Keratinocyte (primary cell): ENCODE results near the gene CALY. TPM values are rescaled to one million over a fixed set of nuclear protein-coding genes. Genes with fewer than 3 reads are reported as not detected.

Source experiments
- DNase-seq: peaks from one replicate; pipeline ENCODE4 v3.0.0-alpha.2; 2011; ENCODE audit warnings: low read depth, missing footprints, low spot score
- FAIRE-seq: peaks from 2 replicates; lab custom pipeline; 2011; peaks lifted over from hg19 to GRCh38; lab: Jason Lieb, UNC
- H2AFZ ChIP-seq: 2 replicates; pipeline ENCODE4 v1.6.0; 2012; ENCODE audit warnings: low read length, control low read depth, inconsistent platforms; ENCODE audit not compliant: control insufficient read depth
- H3K27ac ChIP-seq: 2 replicates; pipeline ENCODE4 v1.5.1; 2011; ENCODE audit warnings: low read length; ENCODE audit not compliant: control insufficient read depth, insufficient read depth
- H3K27me3 ChIP-seq: 3 replicates; pipeline ENCODE4 v1.6.0; 2011; ENCODE audit warnings: low read length; ENCODE audit not compliant: control insufficient read depth, insufficient read depth; ENCODE audit errors: extremely low read depth
- H3K36me3 ChIP-seq, 2 experiments: 2 replicates in 1 of 2; 3 replicates in 1 of 2; pipeline ENCODE4 v1.5.1; 2011; ENCODE audit warnings: low read length in 2 of 2, mild to moderate bottlenecking in 1 of 2; ENCODE audit not compliant: control insufficient read depth in 2 of 2, insufficient read depth in 2 of 2; ENCODE audit errors: extremely low read depth in 1 of 2
- H3K4me1 ChIP-seq: 3 replicates; pipeline ENCODE4 v1.5.1; 2011; ENCODE audit warnings: low read length; ENCODE audit not compliant: control insufficient read depth, insufficient read depth; ENCODE audit errors: extremely low read depth
- H3K4me2 ChIP-seq: 3 replicates; pipeline ENCODE4 v1.6.0; 2011; ENCODE audit warnings: low read depth, low read length; ENCODE audit not compliant: control insufficient read depth, insufficient read depth; ENCODE audit errors: extremely low read depth
- H3K4me3 ChIP-seq, 3 experiments: fragments of 200-600 bp in 1 of 3; sonication (generic) in 1 of 3; 2 replicates in 2 of 3; 3 replicates in 1 of 3; pipeline ENCODE4 v1.5.1; 2011 to 2016; ENCODE audit warnings: low read length in 3 of 3, mild to moderate bottlenecking in 3 of 3, control low read depth in 2 of 3, inconsistent platforms in 1 of 3, low read depth in 1 of 3, mixed read lengths in 1 of 3, mixed run types in 1 of 3, moderate library complexity in 1 of 3; ENCODE audit not compliant: control insufficient read depth in 2 of 3, insufficient read depth in 2 of 3; ENCODE audit errors: extremely low read depth in 1 of 3
- H3K79me2 ChIP-seq: 2 replicates; pipeline ENCODE4 v1.6.0; 2012; ENCODE audit warnings: low read length; ENCODE audit not compliant: control insufficient read depth, insufficient read depth
- H3K9ac ChIP-seq: 3 replicates; pipeline ENCODE4 v1.6.0; 2011; ENCODE audit warnings: low read length; ENCODE audit not compliant: control insufficient read depth, insufficient read depth; ENCODE audit errors: extremely low read depth
- H3K9me1 ChIP-seq: 3 replicates; pipeline ENCODE4 v1.6.0; 2011; ENCODE audit warnings: low read length; ENCODE audit not compliant: control insufficient read depth, insufficient read depth; ENCODE audit errors: extremely low read depth
- H3K9me3 ChIP-seq: 2 replicates; pipeline ENCODE4 v1.5.1; 2012; ENCODE audit warnings: low read depth, low read length; ENCODE audit not compliant: control insufficient read depth
- H4K20me1 ChIP-seq: 3 replicates; pipeline ENCODE4 v1.6.0; 2011; ENCODE audit warnings: low read length; ENCODE audit not compliant: control insufficient read depth, insufficient read depth; ENCODE audit errors: extremely low read depth
- EZH2 ChIP-seq: IDR thresholded peaks from one replicate; pipeline ENCODE4 v1.6.1; 2012; ENCODE audit warnings: inconsistent platforms, mild to moderate bottlenecking, low read length, moderate library complexity
- dilution Hi-C: fragments of 300-500 bp; cut with MboI; formaldehyde crosslinking; loops from one replicate; pipeline ENCODE4 v1.7.0; 2020; ENCODE audit warnings: low sequenced_read_pairs; ENCODE audit not compliant: extremely low pct_ligation_motif_present
- polyA plus RNA-seq, 5 experiments: library from polyadenylated mRNA; depleted of rRNA in 3 of 5; stranded (reverse) in 3 of 5; stranded (forward) in 1 of 5; unstranded in 1 of 5; fragments of >200 nt; gene quantifications; 1 replicate in 1 of 5; 2 replicates in 3 of 5; 3 replicates in 1 of 5; pipeline versions ENCODE4 v1.2.1 to v1.2.3, GENCODE V29; 2011 to 2012; ENCODE audit warnings: missing spikeins in 2 of 5, low read depth in 1 of 5, low replicate concordance in 1 of 5
- TF ChIP-seq, protein P1 (sequence below), 3 experiments: IDR thresholded peaks in 1 of 3; conservative IDR thresholded peaks in 1 of 3; optimal IDR thresholded peaks in 1 of 3; 2 replicates in 2 of 3; 3 replicates in 1 of 3; pipeline versions ENCODE3 to v1.5.1; 2011; ENCODE audit warnings: low read length in 3 of 3, mild to moderate bottlenecking in 3 of 3, moderate library complexity in 2 of 3, control low read depth in 1 of 3, inconsistent platforms in 1 of 3; ENCODE audit not compliant: insufficient read depth in 2 of 3; ENCODE audit errors: extremely low read depth in 1 of 3

The CALY gene
- polyA plus RNA-seq, 1 donor (not counting 4 experiments of a cell fraction or from before 2014, with no cell fraction given), result not detected

DNA sequence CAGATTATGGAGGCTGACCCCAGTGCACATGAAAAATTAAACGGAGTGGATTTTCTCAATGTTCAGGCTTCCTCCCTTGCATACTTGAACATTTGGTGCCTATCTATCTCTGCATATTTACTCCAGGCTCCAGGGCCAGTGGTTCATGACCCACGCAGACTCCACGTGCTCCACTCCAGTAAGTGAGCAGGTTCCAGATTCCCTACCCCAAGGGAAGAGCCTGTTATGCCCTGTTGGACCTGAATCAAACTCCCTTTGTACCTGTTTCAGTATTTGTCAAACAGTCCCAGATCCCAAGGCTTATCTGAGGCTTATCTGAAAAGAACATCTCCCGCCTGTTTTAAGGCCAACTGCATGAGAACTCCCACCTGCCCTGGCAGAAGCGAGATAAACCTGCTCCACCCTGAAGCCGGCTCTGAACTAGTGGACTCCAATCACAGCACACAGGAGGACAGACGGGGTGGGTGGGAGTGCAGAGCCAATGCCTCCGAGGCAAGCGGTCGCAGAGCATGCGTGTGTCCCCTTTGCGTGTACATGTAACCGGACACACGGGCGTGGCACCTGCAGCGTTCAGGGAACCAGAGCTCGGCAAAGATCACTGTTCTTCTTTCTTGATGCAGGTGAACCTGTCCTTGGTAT is 23.4 kb upstream of the CALY start:
- H3K9me1 ChIP-seq, result no peaks in the 10 kb centered on the region
- TF ChIP-seq EZH2, result no peak
- TF ChIP-seq, protein P1, sequence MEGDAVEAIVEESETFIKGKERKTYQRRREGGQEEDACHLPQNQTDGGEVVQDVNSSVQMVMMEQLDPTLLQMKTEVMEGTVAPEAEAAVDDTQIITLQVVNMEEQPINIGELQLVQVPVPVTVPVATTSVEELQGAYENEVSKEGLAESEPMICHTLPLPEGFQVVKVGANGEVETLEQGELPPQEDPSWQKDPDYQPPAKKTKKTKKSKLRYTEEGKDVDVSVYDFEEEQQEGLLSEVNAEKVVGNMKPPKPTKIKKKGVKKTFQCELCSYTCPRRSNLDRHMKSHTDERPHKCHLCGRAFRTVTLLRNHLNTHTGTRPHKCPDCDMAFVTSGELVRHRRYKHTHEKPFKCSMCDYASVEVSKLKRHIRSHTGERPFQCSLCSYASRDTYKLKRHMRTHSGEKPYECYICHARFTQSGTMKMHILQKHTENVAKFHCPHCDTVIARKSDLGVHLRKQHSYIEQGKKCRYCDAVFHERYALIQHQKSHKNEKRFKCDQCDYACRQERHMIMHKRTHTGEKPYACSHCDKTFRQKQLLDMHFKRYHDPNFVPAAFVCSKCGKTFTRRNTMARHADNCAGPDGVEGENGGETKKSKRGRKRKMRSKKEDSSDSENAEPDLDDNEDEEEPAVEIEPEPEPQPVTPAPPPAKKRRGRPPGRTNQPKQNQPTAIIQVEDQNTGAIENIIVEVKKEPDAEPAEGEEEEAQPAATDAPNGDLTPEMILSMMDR (optimal IDR thresholded peaks at IDR 0.05 in 1 of 3, IDR thresholded peaks at IDR 0.05 in 1 of 3, conservative IDR thresholded peaks at IDR 0.05 in 1 of 3; ENCODE audit: extremely low read depth in 1 of 3, insufficient read depth in 2 of 3, low read length in 3 of 3), result no peak
- H3K9me3 ChIP-seq, result no peaks in the 10 kb centered on the region
- peaks cover under 1 to 8% of the 10 kb centered on the region in 2 experiments for H3K36me3 ChIP-seq
- H3K27ac ChIP-seq, result no peak overlapping the region
- no peak for DNase-seq
- H3K4me3 ChIP-seq, result no peak overlapping the region
- FAIRE-seq, result peak; percentile 46
- H4K20me1 ChIP-seq, result no peaks in the 10 kb centered on the region
- H3K9ac ChIP-seq, result no peak overlapping the region
- peaks cover 2% of the 10 kb centered on the region for H3K4me1 ChIP-seq
- dilution Hi-C loops, result no loop called here
- no peak overlapping the region for H3K4me2 ChIP-seq
- H3K79me2 ChIP-seq, result no peaks in the 10 kb centered on the region
- no peak overlapping the region for H2AFZ ChIP-seq
- H3K27me3 ChIP-seq, result peaks cover 7% of the 10 kb centered on the region

- no peaks in the 10 kb centered on the region for H3K4me1 ChIP-seq
- no peaks in the 10 kb centered on the region for H3K9me1 ChIP-seq
- H4K20me1 ChIP-seq, result no peaks in the 10 kb centered on the region
- no peak overlapping the region for H3K4me2 ChIP-seq
- H2AFZ ChIP-seq, result no peak overlapping the region
- no peak overlapping the region for H3K4me3 ChIP-seq
- no peaks in the 10 kb centered on the region for H3K9me3 ChIP-seq
- dilution Hi-C loops, result no loop called here
- FAIRE-seq, result no peak
- no peak for DNase-seq
- no peak for TF ChIP-seq EZH2
- TF ChIP-seq, protein P1 (optimal IDR thresholded peaks at IDR 0.05 in 1 of 3, IDR thresholded peaks at IDR 0.05 in 1 of 3, conservative IDR thresholded peaks at IDR 0.05 in 1 of 3; ENCODE audit: extremely low read depth in 1 of 3, insufficient read depth in 2 of 3, low read length in 3 of 3), result no peak
- H3K79me2 ChIP-seq, result no peaks in the 10 kb centered on the region
- no peak overlapping the region for H3K27ac ChIP-seq
- H3K36me3 ChIP-seq, result peaks cover 0 to 8% of the 10 kb centered on the region in 2 experiments
- peaks cover 7% of the 10 kb centered on the region for H3K27me3 ChIP-seq
- no peak overlapping the region for H3K9ac ChIP-seq
Observed at GRCh38 chr10:133359554-133359971, 22.9 kb upstream of the CALY start.
